Activated CD8-positive, alpha-beta T cell treated with anti-CD3 and anti-CD28 coated beads for 36 hours (primary cell): ENCODE results near the gene GRAMD1B. TPM values are rescaled to one million over a fixed set of nuclear protein-coding genes. Genes with fewer than 3 reads are reported as not detected.

Source experiments
- ATAC-seq: fragments of 200-7000 bp; cut with Tn5 transposase; one replicate; pipeline ENCODE4 v1.10.0; 2021; ENCODE audit warnings: mild to moderate bottlenecking, moderate library complexity
- CTCF ChIA-PET: fragments of 350-600 bp; sonication (Branson Sonifier 250); formaldehyde crosslinking; loops from one replicate; lab custom pipeline; 2021; ENCODE audit warnings: antibody characterized with exemption; lab: Charles Lee
- POLR2A ChIA-PET: fragments of 350-600 bp; sonication (Branson Sonifier 250); formaldehyde crosslinking; loops from one replicate; lab custom pipeline; 2021; ENCODE audit warnings: antibody characterized with exemption; lab: Charles Lee
- DNase-seq: peaks from one replicate; pipeline ENCODE4 v3.0.0-alpha.2; 2020
- H3K27ac Mint-ChIP-seq: one replicate; pipeline ENCODE4 v1.8.0; 2021; ENCODE audit warnings: mild to moderate bottlenecking, mixed read lengths
- H3K27me3 Mint-ChIP-seq: one replicate; pipeline ENCODE4 v1.8.0; 2021; ENCODE audit warnings: mixed read lengths
- H3K36me3 Mint-ChIP-seq: one replicate; pipeline ENCODE4 v1.8.0; 2021; ENCODE audit warnings: low read depth, mixed read lengths
- H3K4me1 Mint-ChIP-seq: one replicate; pipeline ENCODE4 v1.8.0; 2021; ENCODE audit warnings: low read depth, mixed read lengths
- H3K4me3 Mint-ChIP-seq: one replicate; pipeline ENCODE4 v1.8.0; 2021; ENCODE audit warnings: mild to moderate bottlenecking, moderate library complexity, mixed read lengths
- H3K9me3 Mint-ChIP-seq: one replicate; pipeline ENCODE4 v1.8.0; 2021; ENCODE audit warnings: mixed read lengths
- intact Hi-C: fragments of 100-400 bp; cut with micrococcal nuclease; formaldehyde crosslinking; loops from one replicate; pipeline ENCODE4 v1.10.0; 2022
- total RNA-seq, 2 experiments: library from RNA; stranded (reverse); gene quantifications; one replicate each; pipeline ENCODE4 v1.2.3, GENCODE V29; 2021
- TF ChIP-seq, protein P1 (sequence below): fragments of 200-600 bp; IDR thresholded peaks from one replicate; pipeline ENCODE4 v1.8.0; 2022; ENCODE audit warnings: antibody characterized with exemption, mild to moderate bottlenecking

The GRAMD1B gene
- total RNA-seq, 2 experiments from 2014 or later, result 15.4 to 16.2 TPM

GRCh38 chr11:123473941-123474677 is 44.0 kb downstream of the GRAMD1B start:
- Mint-ChIP-seq H3K27ac (no peak overlapping the region), H3K4me3 (no peak overlapping the region), H3K36me3 (no peaks in the 10 kb centered on the region), H3K27me3 (no peaks in the 10 kb centered on the region), H3K9me3 (no peaks in the 10 kb centered on the region), H3K4me1 (peaks cover 12% of the 10 kb centered on the region)
- DNase-seq (no peak), ATAC-seq (no peak)
- intact Hi-C loops, result no loop called here
- CTCF ChIA-PET, result interaction anchor here (0.6 to 7.8 kb wide), 12 partner anchors 10 to 371 kb away, joined by 3 to 178 read pairs (median 5); no protein-coding TSS in a partner anchor
- POLR2A ChIA-PET, result interaction anchor here (0.8 to 1.2 kb wide), 2 partner anchors 52 to 67 kb away, joined by 3 read pairs; no protein-coding TSS in a partner anchor
- TF ChIP-seq, protein P1, sequence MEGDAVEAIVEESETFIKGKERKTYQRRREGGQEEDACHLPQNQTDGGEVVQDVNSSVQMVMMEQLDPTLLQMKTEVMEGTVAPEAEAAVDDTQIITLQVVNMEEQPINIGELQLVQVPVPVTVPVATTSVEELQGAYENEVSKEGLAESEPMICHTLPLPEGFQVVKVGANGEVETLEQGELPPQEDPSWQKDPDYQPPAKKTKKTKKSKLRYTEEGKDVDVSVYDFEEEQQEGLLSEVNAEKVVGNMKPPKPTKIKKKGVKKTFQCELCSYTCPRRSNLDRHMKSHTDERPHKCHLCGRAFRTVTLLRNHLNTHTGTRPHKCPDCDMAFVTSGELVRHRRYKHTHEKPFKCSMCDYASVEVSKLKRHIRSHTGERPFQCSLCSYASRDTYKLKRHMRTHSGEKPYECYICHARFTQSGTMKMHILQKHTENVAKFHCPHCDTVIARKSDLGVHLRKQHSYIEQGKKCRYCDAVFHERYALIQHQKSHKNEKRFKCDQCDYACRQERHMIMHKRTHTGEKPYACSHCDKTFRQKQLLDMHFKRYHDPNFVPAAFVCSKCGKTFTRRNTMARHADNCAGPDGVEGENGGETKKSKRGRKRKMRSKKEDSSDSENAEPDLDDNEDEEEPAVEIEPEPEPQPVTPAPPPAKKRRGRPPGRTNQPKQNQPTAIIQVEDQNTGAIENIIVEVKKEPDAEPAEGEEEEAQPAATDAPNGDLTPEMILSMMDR, result no peak

DNA sequence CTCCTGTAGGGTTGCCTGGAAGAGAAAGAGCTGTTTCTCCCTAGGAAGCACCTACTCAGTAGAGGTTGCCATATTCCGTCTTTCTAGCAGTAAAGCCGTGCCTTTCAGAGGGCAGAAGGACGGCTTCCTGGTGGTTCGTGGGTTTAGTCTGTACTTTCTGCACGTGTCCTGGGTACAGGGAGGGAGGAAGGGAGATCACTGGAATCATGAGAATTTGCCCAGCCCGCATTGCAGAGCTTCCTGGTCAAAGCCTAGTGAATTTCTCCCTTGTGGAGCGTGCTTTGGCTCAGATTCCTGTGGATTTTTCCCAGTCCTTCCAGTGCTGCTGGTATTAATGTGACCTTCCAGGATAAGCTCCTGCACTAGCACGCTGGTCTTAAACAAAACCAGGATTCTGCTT is 44.9 kb downstream of the GRAMD1B start:
- ATAC-seq, result no peak
- POLR2A ChIA-PET, result interaction anchor here (1.2 kb wide), 1 partner anchor 68 kb away, joined by 3 read pairs; no protein-coding TSS in a partner anchor
- Mint-ChIP-seq H3K36me3 (no peaks in the 10 kb centered on the region), H3K27ac (no peak overlapping the region), H3K4me3 (no peak overlapping the region), H3K4me1 (peaks cover 19% of the 10 kb centered on the region), H3K9me3 (no peaks in the 10 kb centered on the region), H3K27me3 (no peaks in the 10 kb centered on the region)
- CTCF ChIA-PET, result interaction anchor here (1.0 to 7.8 kb wide), 7 partner anchors 35 to 372 kb away, joined by 3 to 178 read pairs (median 5); no protein-coding TSS in a partner anchor
- intact Hi-C loops, result no loop called here
- DNase-seq, result no peak
- TF ChIP-seq, protein P1, result no peak

- DNase-seq (no peak), ATAC-seq (no peak)
- Mint-ChIP-seq H3K4me1 (peaks cover 24% of the 10 kb centered on the region), H3K9me3 (no peaks in the 10 kb centered on the region), H3K36me3 (no peaks in the 10 kb centered on the region), H3K4me3 (no peak overlapping the region), H3K27me3 (no peaks in the 10 kb centered on the region), H3K27ac (no peak overlapping the region)
- ChIA-PET CTCF (interaction anchor here (1.0 to 7.8 kb wide), 7 partner anchors 36 to 372 kb away, joined by 3 to 178 read pairs (median 5); no protein-coding TSS in a partner anchor), POLR2A (interaction anchor here (1.2 kb wide), 1 partner anchor 68 kb away, joined by 3 read pairs; no protein-coding TSS in a partner anchor)
- intact Hi-C loops, result no loop called here
- TF ChIP-seq, protein P1, result no peak
Observed at GRCh38 chr11:123475469-123475868, 45.4 kb downstream of the GRAMD1B start.

GRCh38 chr11:123477205-123477907 is 47.3 kb downstream of the GRAMD1B start:
- peaks cover 4% of the 10 kb centered on the region for H3K36me3 Mint-ChIP-seq
- H3K27ac Mint-ChIP-seq, result no peak overlapping the region
- H3K4me1 Mint-ChIP-seq, result peaks cover 37% of the 10 kb centered on the region
- no peaks in the 10 kb centered on the region for H3K27me3 Mint-ChIP-seq
- intact Hi-C loops, result no loop called here
- ChIA-PET POLR2A (no interaction called here), CTCF (interaction anchor here (1.0 to 7.8 kb wide), 9 partner anchors 11 to 366 kb away, joined by 3 to 178 read pairs (median 8); no protein-coding TSS in a partner anchor)
- TF ChIP-seq, protein P1, result no peak
- no peaks in the 10 kb centered on the region for H3K9me3 Mint-ChIP-seq
- no peak for DNase-seq
- no peak overlapping the region for H3K4me3 Mint-ChIP-seq
- no peak for ATAC-seq
